NOMO-1 treated with dmso at 0.1 percent for 144 hours (cell line): Measurements from ENCODE around the gene SEMA7A.

Source experiments
- DNase-seq: peaks from one replicate; lab custom pipeline; 2025; ENCODE audit not compliant: unreplicated experiment; lab: John Stamatoyannopoulos, UW

Gene SEMA7A

GRCh38 chr15:74430510-74430951 is 3.2 kb downstream of the SEMA7A start:
- no peak for DNase-seq

DNA sequence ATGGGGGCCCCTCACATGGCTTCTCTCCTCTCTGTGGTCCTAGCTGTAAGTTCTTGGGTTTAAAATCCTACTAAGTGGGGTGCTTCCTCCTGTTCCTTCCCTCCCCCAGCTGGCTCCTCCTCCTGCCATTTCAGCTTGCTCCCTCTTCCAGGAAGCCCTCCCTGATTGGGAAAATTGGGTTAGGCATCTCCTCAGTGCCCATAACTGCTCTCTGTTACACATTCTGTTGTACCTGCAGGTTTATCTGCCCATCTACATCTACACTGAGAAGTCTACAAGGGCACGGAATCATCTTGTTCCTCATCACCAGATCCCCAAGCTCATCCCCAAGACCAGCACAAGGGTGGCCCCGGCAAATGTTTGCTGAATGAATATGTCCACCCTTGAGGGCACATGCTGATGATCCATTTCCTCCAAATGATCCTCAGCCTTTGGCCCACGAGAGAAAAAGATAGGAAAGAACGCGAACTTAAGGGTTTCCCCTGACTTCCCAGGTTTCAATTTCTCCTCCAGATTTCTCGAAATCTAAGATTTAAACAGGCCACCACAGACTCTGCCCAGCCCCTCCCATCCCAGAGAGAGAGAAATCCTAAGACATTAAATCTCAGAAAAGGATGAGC is 3.9 kb downstream of the SEMA7A start:
- DNase-seq: no peak

DNA sequence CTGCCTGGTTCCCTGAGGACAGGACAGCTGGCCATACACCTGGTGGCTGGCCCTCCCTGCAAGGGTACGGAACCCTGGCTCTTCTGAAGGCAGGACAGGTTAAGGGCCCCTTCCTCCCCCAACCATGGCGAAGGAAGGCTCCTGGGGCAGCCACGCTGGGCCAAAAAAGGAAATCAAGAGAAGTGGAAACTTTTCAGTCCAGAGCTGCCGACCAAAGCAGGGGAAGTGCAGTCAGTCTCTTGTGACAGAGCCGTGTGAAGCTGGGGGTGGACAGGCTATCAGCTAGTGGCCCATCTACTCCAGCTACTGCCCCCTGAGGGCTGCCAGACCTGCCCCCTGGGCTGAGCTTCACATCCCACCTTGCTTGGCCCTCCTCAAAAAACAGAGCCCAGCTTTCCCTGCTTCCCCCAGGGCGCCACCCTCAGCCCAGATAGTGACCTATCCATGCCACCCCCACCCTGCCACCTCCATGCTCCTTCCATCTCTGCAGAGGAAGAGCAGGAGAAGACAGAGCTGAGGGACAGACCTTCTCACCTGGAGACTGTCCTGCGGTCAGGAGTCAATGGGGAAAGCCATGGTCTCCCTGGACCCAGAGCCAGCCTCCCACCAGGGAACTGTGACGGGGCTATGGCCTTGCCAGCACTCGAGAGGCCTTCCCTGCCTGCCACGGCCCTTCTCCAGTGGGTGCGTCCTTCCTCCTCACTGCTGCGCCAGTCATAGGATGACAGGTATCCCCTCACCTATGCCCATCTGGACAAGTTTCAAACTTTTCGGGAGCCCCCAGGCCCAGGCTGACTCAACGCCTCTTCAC is 4.6 kb downstream of the SEMA7A start:
- DNase-seq: peak; percentile 14

GRCh38 chr15:74428442-74428787 is 5.3 kb downstream of the SEMA7A start:
- DNase-seq: no peak

- DNase-seq: no peak
These were observed 5.9 kb downstream of the SEMA7A start for GRCh38 chr15:74427607-74428441.

DNA sequence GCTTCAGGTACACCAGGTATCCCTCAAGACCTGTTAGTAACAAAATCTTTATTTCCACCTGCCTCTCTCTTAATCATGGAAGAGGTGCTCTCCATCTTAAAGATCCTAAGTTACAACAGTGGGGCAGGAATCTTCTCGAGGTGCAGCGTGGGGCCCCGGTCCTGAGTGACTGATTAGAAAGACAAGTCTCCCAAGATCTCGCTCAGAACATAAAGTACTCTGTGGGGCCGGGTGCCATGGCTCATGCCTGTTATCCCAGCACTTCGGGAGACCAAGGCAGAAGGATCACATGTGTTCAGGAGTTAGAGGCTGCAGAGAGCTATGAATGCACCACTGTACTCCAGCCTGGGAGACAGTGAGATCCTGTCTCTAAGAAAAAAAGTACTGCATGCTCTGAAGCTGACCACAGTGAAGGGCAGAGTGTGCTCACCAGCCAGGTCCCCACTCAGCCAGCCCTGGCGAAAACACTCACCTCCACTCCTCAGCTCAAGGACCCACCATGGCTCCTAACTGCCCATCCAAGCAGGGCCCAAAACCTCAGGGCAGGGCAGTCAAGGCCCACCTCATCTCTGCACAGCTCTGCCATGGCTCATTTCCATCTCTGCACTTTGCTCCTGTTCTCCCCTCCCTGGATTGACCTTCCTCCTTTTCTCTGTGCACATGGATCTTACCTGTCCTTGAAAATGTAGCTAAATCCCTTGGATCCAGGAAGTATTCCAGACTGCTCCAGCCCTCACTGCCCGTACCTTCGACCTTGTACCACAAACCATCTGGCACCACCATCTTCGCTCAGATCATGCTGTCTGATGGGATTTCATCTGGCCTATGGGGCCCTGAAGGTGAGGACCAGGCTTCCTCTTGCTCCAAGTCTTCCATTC is 7.1 kb downstream of the SEMA7A start:
- DNase-seq: no peak

DNA sequence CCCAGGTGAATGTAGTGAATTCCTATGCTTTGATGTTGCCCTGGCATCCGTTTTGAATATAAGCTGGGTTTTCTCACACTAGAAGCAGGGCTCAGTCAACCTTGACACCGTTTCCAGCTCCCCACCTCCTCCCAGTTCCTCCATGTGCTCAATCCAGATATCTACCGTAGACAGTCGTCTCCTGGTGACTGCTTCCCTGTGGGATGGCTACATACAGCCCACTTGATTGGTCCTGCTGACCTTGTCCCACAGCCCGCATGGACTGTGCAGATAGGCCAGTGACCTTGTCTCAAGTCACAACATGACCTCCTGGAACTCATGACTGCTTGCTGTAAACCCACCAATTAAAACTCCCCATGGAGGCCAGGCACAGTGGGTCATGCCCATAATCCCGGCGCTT is 8.1 kb downstream of the SEMA7A start:
- no peak for DNase-seq

- no peak for DNase-seq
These were observed 8.7 kb downstream of the SEMA7A start for GRCh38 chr15:74424901-74425528.

DNA sequence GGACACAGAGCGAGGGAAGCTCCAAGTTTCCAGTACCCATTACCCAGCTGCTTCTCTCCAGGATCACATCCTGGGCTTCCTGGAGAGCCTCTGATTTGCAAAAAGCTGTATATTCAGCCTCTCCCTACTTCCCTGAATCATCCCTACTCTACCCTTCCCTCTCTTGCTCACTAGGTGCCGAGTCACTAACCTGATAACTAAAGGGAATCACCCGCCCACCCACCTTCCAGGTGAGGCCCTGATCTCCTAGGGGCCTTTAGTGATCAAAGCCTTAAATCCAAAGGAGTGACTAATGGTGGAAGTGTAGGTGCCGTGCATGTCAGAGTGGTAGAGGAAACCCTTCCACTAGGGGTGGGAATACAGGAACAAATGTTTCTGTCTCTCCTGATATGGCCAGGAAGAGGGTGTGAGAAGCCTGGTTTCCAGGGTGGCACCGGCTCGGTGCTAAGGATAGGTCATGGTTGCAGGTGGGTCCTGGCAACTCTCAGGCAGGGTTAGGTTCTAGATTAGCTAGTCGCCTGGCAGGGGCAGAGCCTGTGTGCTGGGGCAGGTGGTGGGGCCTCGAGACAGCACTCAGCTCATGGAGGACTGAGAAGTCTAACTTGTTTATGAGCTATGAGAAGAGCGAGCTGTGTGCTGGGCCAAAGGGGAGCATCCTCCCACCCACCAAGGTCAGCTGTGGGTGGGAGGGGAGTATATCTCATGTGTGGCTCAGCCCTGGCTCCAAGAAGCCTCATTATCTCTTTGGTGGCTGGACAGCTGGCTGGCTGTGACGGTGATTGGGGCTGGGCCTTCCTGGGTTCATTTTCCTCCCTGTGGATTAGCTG is 10.1 kb downstream of the SEMA7A start:
- DNase-seq: no peak

DNA sequence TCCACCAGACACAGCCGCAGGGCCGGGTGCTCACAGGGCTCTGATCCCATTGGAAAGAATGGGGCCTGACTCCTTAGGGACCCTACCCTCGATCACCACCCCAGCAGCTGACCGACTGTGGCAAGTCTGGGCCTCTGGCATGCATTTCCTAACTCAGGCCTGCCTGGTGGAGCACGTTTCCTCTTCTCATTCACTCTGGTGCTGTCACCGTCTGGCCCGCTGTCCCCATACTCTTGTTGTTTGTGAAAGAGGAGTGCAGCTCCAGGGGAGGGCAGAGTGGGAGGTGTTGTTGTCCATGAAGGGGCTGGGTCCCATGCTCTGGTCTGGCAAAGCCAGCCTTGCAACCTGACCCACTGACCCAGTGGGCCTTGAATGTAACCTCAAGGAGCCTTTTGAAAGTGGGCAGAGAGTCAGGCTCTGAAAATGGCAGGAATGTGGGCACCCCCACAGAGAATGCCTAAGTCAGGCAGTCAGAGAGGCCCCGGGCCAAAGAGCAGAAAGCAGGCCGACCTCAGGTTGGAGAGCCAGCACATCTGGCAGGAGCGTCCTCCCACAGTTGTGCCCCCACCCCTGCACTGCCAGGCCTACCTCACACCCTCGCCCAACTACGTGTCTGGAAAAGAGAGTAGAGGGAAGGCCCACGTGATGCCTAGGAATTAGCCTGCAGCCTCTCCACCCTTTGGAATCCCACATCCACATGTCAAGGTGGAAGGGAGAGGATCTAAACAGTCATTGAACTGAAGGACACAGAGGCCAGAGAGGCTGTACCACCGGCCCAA is 10.9 kb downstream of the SEMA7A start:
- no peak for DNase-seq

GRCh38 chr15:74422265-74422651 is 11.5 kb downstream of the SEMA7A start:
- no peak for DNase-seq

- no peak for DNase-seq
These were observed 12.2 kb downstream of the SEMA7A start for GRCh38 chr15:74421302-74422245.

GRCh38 chr15:74420193-74420905 is 13.4 kb downstream of the SEMA7A start:
- no peak for DNase-seq

- no peak for DNase-seq
These were observed 14.3 kb downstream of the SEMA7A start for GRCh38 chr15:74419432-74419831.

DNA sequence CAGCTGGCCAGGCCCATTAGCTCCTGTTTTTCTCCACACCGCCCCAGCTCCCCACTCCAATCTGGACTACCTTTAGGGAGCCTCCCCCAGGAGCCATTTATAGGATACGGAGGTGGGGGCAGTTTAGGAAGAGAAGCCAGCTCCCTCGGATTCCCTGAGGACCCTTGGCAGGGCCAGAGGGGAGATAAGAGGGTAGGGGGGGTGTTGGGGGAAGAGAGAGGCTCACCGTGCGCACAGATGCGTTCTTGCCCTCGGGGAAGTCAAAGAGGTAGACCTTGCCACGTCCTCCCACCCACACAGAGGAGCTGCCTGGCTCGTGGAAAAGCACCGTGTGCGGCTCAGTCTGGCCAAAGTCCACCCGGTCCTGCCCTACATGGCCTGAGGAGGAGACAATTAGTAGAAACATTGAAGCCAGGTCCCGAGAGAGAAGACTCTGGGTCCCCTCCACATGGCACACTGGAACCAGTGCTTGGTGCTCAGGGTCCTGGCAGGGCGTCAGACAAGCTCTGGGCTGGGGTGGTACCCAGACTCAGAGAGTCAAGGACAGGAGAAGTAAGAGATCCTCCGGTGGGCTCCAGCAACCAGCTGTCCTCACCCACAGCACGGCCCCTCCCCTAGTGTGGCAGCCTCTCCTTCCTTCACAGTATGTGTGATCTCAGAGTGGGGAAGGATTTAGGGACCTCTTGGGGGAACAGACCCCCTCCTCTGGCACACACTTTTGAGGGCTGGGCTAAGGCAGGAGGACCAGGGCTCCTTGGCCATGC is 15.0 kb downstream of the SEMA7A start:
- DNase-seq: no peak

DNA sequence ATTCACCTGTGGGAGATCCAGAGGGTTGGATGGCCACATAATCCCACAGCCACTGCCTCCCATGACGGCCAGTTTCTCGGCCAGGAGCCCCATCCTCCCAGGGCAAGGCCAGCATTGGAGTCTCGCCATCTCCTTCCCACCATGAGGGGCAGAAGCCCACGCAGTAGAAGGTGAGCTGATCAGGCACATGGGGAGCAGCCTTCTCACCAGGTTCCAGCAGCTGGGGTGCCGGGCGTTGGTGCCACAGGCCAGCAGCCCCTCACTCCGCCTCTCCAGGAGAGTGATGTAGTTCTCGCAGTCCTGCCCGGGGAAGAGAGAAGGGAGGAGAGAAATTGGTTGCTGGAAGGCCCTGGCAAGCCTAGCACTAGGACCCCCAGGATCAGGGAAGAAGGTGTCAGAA is 16.1 kb downstream of the SEMA7A start:
- DNase-seq: no peak
